K562 (cell line): ENCODE results near the gene NPAS3. TPM values are rescaled to one million over a fixed set of nuclear protein-coding genes. Genes with fewer than 3 reads are reported as not detected.

Experiments
- ATAC-seq: fragments of 200-7000 bp; cut with Tn5 transposase; 3 replicates; pipeline ENCODE4 v1.9.1; 2020; ENCODE audit warnings: moderate library complexity
- BruUV-seq: library from RNA; stranded (reverse); fragments of 400-500 nt; replicated peaks from 2 replicates; lab custom pipeline; 2021; lab: Mats Ljungman, UMichigan
- CTCF ChIA-PET: fragments of 300-600 bp; formaldehyde crosslinking; extraction: SDS; loops from one replicate; lab custom pipeline; 2021; ENCODE audit warnings: low intra/inter-chr PET ratio; lab: Yijun Ruan, JAX
- POLR2A ChIA-PET: fragments of 300-600, 350-650 bp; sonication (Branson Sonifier 250); formaldehyde crosslinking; extraction: SDS; loops from one replicate; lab custom pipeline; 2021; ENCODE audit warnings: antibody characterized with exemption, inconsistent platforms; lab: Yijun Ruan, JAX
- DNase-seq, 4 experiments: peaks; one replicate each; pipeline versions ENCODE4 v3.0.0 to v3.0.0-alpha.2; 2011 to 2018; ENCODE audit warnings: low spot score in 3 of 4, mixed read lengths in 3 of 4; ENCODE audit errors: extremely low read depth in 1 of 4
- FAIRE-seq: peaks from 2 replicates; lab custom pipeline; 2011; peaks lifted over from hg19 to GRCh38; lab: Jason Lieb, UNC
- H2AFZ ChIP-seq: 2 replicates; pipeline ENCODE4 v1.6.0; 2011; ENCODE audit warnings: low read depth, low read length, control low read depth, inconsistent platforms
- H3K27ac ChIP-seq: fragments of 200-600 bp; 3 replicates; pipeline ENCODE4 v1.8.0; 2011; ENCODE audit warnings: low read depth, mild to moderate bottlenecking, control low read depth, inconsistent platforms, low read length, moderate library complexity, mixed read lengths; ENCODE audit errors: extremely low read depth
- H3K27me3 ChIP-seq, 2 experiments: fragments of 300-600 bp in 1 of 2; 2 replicates in 1 of 2; 3 replicates in 1 of 2; pipeline versions ENCODE4 v1.6.0 to v1.8.0; 2011; ENCODE audit warnings: inconsistent platforms in 2 of 2, low read length in 2 of 2, mild to moderate bottlenecking in 1 of 2, mixed read lengths in 1 of 2, moderate library complexity in 1 of 2; ENCODE audit not compliant: control insufficient read depth in 2 of 2, insufficient read depth in 2 of 2
- H3K36me3 ChIP-seq: fragments of 300-600 bp; 3 replicates; pipeline ENCODE4 v1.8.0; 2011; ENCODE audit warnings: mild to moderate bottlenecking, low read length, inconsistent platforms; ENCODE audit not compliant: control insufficient read depth, insufficient read depth
- H3K4me1 ChIP-seq, 2 experiments: fragments of 200-600 bp in 1 of 2; replicated peaks in 1 of 2; 2 replicates in 1 of 2; 3 replicates in 1 of 2; pipeline versions ENCODE4 v1.5.1 to v1.8.0; 2011; ENCODE audit warnings: inconsistent platforms in 2 of 2, low read length in 2 of 2, mild to moderate bottlenecking in 1 of 2, mixed read lengths in 1 of 2, moderate library complexity in 1 of 2; ENCODE audit not compliant: control insufficient read depth in 2 of 2, insufficient read depth in 2 of 2
- H3K4me2 ChIP-seq: 2 replicates; pipeline ENCODE4 v1.6.1; 2011; ENCODE audit warnings: low read length, control low read depth, inconsistent platforms, mixed read lengths; ENCODE audit not compliant: insufficient read depth
- H3K4me3 ChIP-seq: fragments of 200-600 bp; sonication (generic), shearing (Covaris generic); 2 replicates; pipeline ENCODE4 v1.5.1; 2016; ENCODE audit warnings: control low read depth, inconsistent platforms
- H3K79me2 ChIP-seq: fragments of 200-600 bp; 3 replicates; pipeline ENCODE4 v1.8.0; 2011; ENCODE audit warnings: low read length, inconsistent platforms; ENCODE audit not compliant: control insufficient read depth, insufficient read depth
- H3K9ac ChIP-seq, 2 experiments: 2 replicates each; pipeline versions ENCODE4 v1.6.0 to v1.6.1; 2011; ENCODE audit warnings: low read depth in 2 of 2, low read length in 2 of 2, control low read depth in 1 of 2, inconsistent platforms in 1 of 2, mild to moderate bottlenecking in 1 of 2, mixed read lengths in 1 of 2; ENCODE audit not compliant: insufficient read depth in 1 of 2
- H3K9me1 ChIP-seq: one replicate; pipeline ENCODE4 v1.6.0; 2011; ENCODE audit warnings: inconsistent platforms, mild to moderate bottlenecking, low read length, moderate library complexity; ENCODE audit not compliant: control insufficient read depth, insufficient read depth
- H3K9me3 ChIP-seq: replicated peaks from 2 replicates; pipeline ENCODE4 v1.5.1; 2011; ENCODE audit warnings: low read depth, low read length, inconsistent platforms; ENCODE audit not compliant: control insufficient read depth, insufficient read depth
- H4K20me1 ChIP-seq: replicated peaks from 2 replicates; pipeline ENCODE4 v1.6.1; 2011; ENCODE audit warnings: low read length, inconsistent platforms, mixed read lengths; ENCODE audit not compliant: control insufficient read depth, insufficient read depth
- CHD2 ChIP-seq: IDR thresholded peaks from 2 replicates; pipeline ENCODE4 v1.6.1; 2011; ENCODE audit warnings: low read depth, low read length
- ZKSCAN1 ChIP-seq: fragments of 150-350 bp; IDR thresholded peaks from 2 replicates; pipeline ENCODE4 v1.6.1; 2016; ENCODE audit warnings: low read depth, low read length
- WGBS: fragments of 100-300 bp; shearing (Covaris generic); methylation state at CpG from one replicate; pipeline ENCODE4 v1.1.6; 2016; ENCODE audit warnings: low coverage, mixed read lengths; ENCODE audit not compliant: insufficient coverage; ENCODE audit errors: missing lambda C conversion rate; 5-methylcytosine and 5-hydroxymethylcytosine counted together
- in situ Hi-C: fragments of 300-500 bp; cut with MboI; formaldehyde crosslinking; loops from 4 replicates; pipeline ENCODE4 v1.15.0; 2018; ENCODE audit warnings: inconsistent platforms, mixed read lengths
- intact Hi-C: fragments of 100-400 bp; cut with micrococcal nuclease; formaldehyde crosslinking; loops from 2 replicates; pipeline ENCODE4 v1.14.2; 2022
- polyA plus RNA-seq, 8 experiments: library from polyadenylated mRNA; depleted of rRNA in 4 of 8; stranded (reverse) in 5 of 8; unstranded in 3 of 8; fragments of >200 nt; fragmentation: Nextera tagmentation in 2 of 8; fragmentation: Illumina TruSeq in 1 of 8; extraction: Ambion mirVana in 2 of 8; extraction: Trizol in 1 of 8; gene quantifications; 2 replicates each; pipeline versions ENCODE4 v1.2.1 to v1.2.3, GENCODE V29; 2011 to 2014; ENCODE audit warnings: inconsistent platforms in 1 of 8, missing spikeins in 1 of 8
- total RNA-seq, 7 experiments: library from RNA; depleted of rRNA in 6 of 7; stranded (reverse); fragments of >200 nt in 6 of 7; fragmentation: Illumina TruSeq in 2 of 7; extraction: Trizol in 2 of 7; gene quantifications; 2 replicates each; pipeline versions ENCODE4 v1.2.1 to v1.2.3, GENCODE V29; 2011 to 2021; ENCODE audit warnings: low replicate concordance in 1 of 7
- TF ChIP-seq, protein P1 (sequence below): fragments of 150-350 bp; conservative IDR thresholded peaks from 2 replicates; pipeline ENCODE4 v1.6.1; 2014; ENCODE audit warnings: low read length
- TF ChIP-seq, protein P2 (sequence below): fragments of 250-450 bp; sonication (Bioruptor Pico); IDR thresholded peaks from 2 replicates; pipeline ENCODE4 v1.4.0; 2020; ENCODE audit warnings: mild to moderate bottlenecking

NPAS3 gene
- total and polyA plus RNA-seq, 9 of the 15 experiments (the other 6 are each of a cell fraction or from before 2014, with no cell fraction given): 0.04 TPM; not detected in 8

DNA sequence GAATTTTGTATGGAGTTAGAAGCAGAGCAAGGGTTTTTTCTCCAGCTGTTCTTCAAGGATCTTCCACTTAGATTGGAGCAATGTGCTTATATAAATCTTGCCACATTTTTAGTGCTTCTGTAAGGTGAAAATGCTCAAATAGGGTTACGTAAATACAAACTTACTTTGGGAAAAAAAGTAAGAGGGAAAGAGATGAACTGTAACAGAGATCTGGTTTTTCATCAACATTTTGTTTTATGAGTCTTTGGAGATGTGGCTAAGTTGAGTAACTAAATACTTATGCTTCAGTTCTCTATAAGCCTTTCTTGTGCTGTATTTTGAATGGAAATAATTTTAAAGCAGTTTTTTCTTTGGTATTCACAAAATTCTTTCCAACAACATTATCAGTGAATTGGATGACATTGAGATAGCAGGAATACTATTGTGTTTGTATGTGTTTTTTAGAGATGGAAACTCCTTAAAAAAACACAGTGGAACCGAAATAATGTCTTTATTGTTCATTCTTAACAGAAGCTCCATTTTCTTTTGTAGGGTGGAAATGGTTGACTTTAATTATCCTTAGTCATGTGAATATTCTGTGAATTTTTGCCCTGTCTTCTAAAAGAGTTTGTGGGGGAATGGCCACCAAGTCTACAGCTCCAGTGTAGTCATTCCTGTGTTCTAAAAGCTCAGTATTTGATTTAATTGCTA is 45.7 kb downstream of the NPAS3 start:
- TF ChIP-seq ZKSCAN1 (no peak), CHD2 (no peak)
- TF ChIP-seq, protein P1, sequence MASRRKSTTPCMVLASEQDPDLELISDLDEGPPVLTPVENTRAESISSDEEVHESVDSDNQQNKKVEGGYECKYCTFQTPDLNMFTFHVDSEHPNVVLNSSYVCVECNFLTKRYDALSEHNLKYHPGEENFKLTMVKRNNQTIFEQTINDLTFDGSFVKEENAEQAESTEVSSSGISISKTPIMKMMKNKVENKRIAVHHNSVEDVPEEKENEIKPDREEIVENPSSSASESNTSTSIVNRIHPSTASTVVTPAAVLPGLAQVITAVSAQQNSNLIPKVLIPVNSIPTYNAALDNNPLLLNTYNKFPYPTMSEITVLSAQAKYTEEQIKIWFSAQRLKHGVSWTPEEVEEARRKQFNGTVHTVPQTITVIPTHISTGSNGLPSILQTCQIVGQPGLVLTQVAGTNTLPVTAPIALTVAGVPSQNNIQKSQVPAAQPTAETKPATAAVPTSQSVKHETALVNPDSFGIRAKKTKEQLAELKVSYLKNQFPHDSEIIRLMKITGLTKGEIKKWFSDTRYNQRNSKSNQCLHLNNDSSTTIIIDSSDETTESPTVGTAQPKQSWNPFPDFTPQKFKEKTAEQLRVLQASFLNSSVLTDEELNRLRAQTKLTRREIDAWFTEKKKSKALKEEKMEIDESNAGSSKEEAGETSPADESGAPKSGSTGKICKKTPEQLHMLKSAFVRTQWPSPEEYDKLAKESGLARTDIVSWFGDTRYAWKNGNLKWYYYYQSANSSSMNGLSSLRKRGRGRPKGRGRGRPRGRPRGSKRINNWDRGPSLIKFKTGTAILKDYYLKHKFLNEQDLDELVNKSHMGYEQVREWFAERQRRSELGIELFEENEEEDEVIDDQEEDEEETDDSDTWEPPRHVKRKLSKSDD: no peak
- TF ChIP-seq, protein P2, sequence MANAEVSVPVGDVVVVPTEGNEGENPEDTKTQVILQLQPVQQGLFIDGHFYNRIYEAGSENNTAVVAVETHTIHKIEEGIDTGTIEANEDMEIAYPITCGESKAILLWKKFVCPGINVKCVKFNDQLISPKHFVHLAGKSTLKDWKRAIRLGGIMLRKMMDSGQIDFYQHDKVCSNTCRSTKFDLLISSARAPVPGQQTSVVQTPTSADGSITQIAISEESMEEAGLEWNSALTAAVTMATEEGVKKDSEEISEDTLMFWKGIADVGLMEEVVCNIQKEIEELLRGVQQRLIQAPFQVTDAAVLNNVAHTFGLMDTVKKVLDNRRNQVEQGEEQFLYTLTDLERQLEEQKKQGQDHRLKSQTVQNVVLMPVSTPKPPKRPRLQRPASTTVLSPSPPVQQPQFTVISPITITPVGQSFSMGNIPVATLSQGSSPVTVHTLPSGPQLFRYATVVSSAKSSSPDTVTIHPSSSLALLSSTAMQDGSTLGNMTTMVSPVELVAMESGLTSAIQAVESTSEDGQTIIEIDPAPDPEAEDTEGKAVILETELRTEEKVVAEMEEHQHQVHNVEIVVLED: no peak
- no peak for DNase-seq
- in situ Hi-C loops (no loop called here), intact Hi-C loops (no loop called here)
- no peak for ATAC-seq
- Histone ChIP-seq H3K9me1 (no peaks in the 10 kb centered on the region), H3K4me2 (no peak overlapping the region), H3K27me3 (no peaks in the 10 kb centered on the region), H3K4me1 (no peaks in the 10 kb centered on the region), H3K36me3 (no peaks in the 10 kb centered on the region), H4K20me1 (no peaks in the 10 kb centered on the region), H3K27ac (no peak overlapping the region), H3K9ac (no peak overlapping the region), H3K79me2 (no peaks in the 10 kb centered on the region), H2AFZ (no peak overlapping the region), H3K4me3 (no peak overlapping the region), H3K9me3 (no peaks in the 10 kb centered on the region)
- no peak for FAIRE-seq
- no TSS peak for BruUV-seq
- ChIA-PET CTCF (no interaction called here), POLR2A (no interaction called here)
- WGBS: 4% methylated on average over 2 of the region's 2 CpGs
